PC-9 (cell line): ENCODE data around the gene DNMT3A.

Source experiments
- CTCF ChIP-seq: fragments of 200-600 bp; sonication (generic); conservative IDR thresholded peaks from 2 replicates; pipeline ENCODE4 v1.6.1; 2017; ENCODE audit warnings: mixed run types, antibody characterized with exemption, mild to moderate bottlenecking, moderate library complexity
- EZH2 ChIP-seq: fragments of 200-600 bp; sonication (generic); IDR thresholded peaks from 2 replicates; pipeline ENCODE4 v1.8.0; 2017; ENCODE audit warnings: antibody characterized with exemption, low read depth

- no peak for TF ChIP-seq CTCF
- no peak for TF ChIP-seq EZH2
Observed at GRCh38 chr2:25380586-25381375, 39.1 kb upstream of the DNMT3A start.
